Purkinje cell (primary cell): Measurements from ENCODE around the gene CDC23. TPM values are rescaled to one million over a fixed set of nuclear protein-coding genes. Genes with fewer than 3 reads are reported as not detected.

Experiments
- polyA plus RNA-seq: library from polyadenylated mRNA; unstranded; fragments of >200 nt; fragmentation: Nextera tagmentation; gene quantifications from 2 replicates; pipeline ENCODE4 v1.2.1, GENCODE V29; 2014

The CDC23 gene, protein sequence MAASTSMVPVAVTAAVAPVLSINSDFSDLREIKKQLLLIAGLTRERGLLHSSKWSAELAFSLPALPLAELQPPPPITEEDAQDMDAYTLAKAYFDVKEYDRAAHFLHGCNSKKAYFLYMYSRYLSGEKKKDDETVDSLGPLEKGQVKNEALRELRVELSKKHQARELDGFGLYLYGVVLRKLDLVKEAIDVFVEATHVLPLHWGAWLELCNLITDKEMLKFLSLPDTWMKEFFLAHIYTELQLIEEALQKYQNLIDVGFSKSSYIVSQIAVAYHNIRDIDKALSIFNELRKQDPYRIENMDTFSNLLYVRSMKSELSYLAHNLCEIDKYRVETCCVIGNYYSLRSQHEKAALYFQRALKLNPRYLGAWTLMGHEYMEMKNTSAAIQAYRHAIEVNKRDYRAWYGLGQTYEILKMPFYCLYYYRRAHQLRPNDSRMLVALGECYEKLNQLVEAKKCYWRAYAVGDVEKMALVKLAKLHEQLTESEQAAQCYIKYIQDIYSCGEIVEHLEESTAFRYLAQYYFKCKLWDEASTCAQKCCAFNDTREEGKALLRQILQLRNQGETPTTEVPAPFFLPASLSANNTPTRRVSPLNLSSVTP
- 110 and 113 TPM in 2 replicates for polyA plus RNA-seq

DNA sequence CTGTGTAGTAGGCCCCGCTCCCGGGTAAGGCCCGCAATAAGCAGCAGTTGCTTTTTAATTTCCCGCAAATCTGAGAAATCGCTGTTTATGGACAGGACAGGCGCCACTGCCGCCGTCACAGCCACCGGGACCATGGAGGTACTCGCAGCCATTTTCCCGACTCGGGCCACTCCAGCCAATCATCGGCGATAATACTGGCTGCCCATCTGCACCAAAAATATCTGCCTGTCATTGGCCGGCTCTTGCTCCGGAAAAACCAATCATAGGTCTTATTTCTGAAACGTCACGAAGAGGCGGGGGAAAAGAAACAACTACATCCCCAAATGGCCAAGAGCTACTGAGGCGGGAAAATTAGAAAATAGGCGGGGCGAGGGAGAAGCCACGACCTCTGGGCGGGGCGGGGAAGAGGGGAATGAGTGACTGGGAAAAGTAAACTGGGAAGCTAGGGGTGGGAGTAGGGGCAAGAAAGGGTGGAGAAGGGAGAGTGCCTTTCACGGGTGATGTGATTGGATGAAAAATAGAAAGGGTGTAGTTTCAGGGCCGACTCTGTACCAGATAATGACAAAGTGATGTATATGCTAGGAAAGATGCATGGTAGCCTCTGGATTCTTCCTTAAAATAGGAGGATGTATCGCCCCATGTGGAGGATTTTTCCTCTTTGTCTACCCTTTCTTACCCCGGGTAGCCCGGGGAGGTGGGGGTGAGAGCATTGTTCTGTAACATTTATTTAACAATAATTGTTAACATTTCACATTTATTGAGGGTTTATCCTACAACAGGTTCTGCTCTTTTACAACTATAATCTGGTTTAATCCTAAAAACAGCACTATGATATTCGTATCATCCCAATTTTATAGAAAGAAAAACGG lies at the start of gene CDC23:
Gene CDC23 (minus strand): TSS at position 163 of the 869 bp plus-strand sequence. CDS start 11 bp downstream, at position 152.

DNA sequence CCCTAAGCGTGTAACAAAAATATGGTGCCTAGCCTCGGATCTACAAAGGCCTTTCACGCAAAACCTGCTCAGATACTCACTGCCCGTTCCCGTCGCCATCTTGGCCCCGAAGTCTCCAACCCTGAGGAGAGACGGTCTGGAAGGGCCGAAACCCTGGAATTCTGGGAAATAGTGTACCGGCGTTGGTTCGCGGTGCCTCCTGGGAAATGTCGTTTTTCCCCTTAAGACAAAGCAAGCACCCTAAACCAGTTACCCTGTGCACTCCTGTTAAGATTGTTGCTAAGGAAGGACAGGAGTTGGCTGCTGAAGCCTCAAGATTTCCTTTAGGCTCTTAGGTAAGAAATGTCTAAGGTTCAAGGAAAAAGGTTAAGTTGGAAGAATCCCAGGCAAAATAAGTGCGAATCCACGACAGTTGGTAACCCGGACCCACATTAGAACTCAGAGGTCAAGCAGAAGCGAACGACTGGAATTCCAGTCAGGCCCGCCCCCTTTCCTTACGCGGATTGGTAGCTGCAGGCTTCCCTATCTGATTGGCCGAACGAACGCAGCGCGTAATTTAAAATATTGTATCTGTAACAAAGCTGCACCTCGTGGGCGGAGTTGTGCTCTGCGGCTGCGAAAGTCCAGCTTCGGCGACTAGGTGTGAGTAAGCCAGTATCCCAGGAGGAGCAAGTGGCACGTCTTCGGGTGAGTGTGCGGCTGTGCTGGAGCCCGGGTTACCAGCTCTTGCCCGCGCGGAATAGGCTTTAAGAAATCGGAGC lies 34.4 kb downstream of the CDC23 start, which contains the start of the genes BRD8 and KIF20A:
Gene BRD8 (minus strand): TSS at position 115 of the 761 bp plus-strand sequence. CDS start 16 bp downstream, at position 99.
Gene KIF20A (plus strand): TSS at position 597 of the 761 bp plus-strand sequence. CDS start 569 bp downstream, outside the sequence.

DNA sequence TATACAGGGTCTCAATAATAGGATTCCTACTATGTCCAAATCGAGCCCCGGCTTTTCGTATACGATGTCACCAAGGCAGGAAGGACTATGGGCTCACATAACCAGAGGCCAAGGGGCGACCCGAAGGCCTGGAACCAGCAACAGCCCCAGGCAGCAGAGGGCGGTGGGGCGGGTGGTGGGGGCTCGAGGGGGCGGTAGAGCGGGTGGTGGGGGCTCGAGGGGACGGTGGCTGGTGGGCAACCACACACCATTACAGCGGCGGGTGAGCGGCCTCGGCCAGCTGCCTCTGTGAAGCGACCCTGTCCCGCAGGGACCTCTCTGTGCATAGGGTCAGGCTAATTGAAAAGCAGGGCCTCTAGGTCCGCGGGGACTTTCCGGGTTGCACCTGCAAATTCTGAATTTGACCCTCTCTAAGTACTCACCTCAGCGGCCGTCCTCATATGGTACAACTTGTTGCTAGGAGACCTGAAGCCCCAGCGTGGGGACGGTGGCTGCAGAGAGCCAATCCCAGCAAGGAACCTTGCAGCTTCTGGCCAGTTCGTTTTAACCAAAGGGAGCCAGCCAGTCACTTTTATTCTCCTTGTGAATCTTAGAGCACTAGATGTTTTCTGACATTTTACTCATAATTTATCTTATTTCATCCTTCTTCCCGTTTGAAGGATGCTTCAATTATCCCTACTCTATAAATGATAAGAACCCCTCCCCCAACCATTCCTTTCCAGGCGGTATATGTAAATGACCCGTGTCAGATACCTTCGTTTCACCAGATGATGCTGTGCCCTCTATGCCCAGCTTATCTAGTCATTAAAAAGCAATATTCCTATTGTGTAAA lies 74.0 kb downstream of the CDC23 start, which contains the start of gene NME5:
Gene NME5 (minus strand): TSS at position 480 of the 832 bp plus-strand sequence. CDS start 648 bp downstream, outside the sequence.

Other genes starting within 250 kb of the CDC23 start
- 17.9 and 23.1 TPM in 2 replicates for gene FAM13B, start 180.2 kb downstream of the CDC23 start, polyA plus RNA-seq
- not detected in 2 replicates for gene WNT8A, start 129.3 kb downstream of the CDC23 start, polyA plus RNA-seq
- 113 and 125 TPM in 2 replicates for gene NME5, start 73.9 kb downstream of the CDC23 start, polyA plus RNA-seq
- 95.1 and 95.2 TPM in 2 replicates for gene BRD8, start 34.7 kb downstream of the CDC23 start, polyA plus RNA-seq
- gene KIF20A, start 34.2 kb downstream of the CDC23 start, polyA plus RNA-seq: 0.17 TPM in 1 of 2 replicates, not detected in the other
- gene GFRA3, start 61.3 kb upstream of the CDC23 start, polyA plus RNA-seq: 2.5 and 6.5 TPM in 2 replicates
- gene CDC25C, start 118.5 kb upstream of the CDC23 start, polyA plus RNA-seq: not detected in 2 replicates
- gene FAM53C, start 124.9 kb upstream of the CDC23 start, polyA plus RNA-seq: 2.0 and 6.3 TPM in 2 replicates
- gene KDM3B, start 139.4 kb upstream of the CDC23 start, polyA plus RNA-seq: 18.6 and 23.9 TPM in 2 replicates
- 42.0 and 65.2 TPM in 2 replicates for gene REEP2, start 225.7 kb upstream of the CDC23 start, polyA plus RNA-seq